AG09309 (cell line): ENCODE data around the gene SSH3.

Experiments used
- DNase-seq: peaks from one replicate; pipeline ENCODE4 v3.0.0-alpha.2; 2010; ENCODE audit warnings: low read depth
- H3K4me3 ChIP-seq: 2 replicates; pipeline ENCODE4 v1.5.1; 2011; ENCODE audit warnings: mild to moderate bottlenecking, low read depth, low read length, moderate library complexity; ENCODE audit not compliant: control insufficient read depth
- TF ChIP-seq, protein P1 (sequence below): IDR thresholded peaks from 2 replicates; pipeline ENCODE4 v1.5.1; 2011; ENCODE audit warnings: mild to moderate bottlenecking, low read depth, low read length, inconsistent platforms; ENCODE audit not compliant: insufficient read depth, control insufficient read depth; ENCODE audit errors: missing control alignments

SSH3 gene

DNA sequence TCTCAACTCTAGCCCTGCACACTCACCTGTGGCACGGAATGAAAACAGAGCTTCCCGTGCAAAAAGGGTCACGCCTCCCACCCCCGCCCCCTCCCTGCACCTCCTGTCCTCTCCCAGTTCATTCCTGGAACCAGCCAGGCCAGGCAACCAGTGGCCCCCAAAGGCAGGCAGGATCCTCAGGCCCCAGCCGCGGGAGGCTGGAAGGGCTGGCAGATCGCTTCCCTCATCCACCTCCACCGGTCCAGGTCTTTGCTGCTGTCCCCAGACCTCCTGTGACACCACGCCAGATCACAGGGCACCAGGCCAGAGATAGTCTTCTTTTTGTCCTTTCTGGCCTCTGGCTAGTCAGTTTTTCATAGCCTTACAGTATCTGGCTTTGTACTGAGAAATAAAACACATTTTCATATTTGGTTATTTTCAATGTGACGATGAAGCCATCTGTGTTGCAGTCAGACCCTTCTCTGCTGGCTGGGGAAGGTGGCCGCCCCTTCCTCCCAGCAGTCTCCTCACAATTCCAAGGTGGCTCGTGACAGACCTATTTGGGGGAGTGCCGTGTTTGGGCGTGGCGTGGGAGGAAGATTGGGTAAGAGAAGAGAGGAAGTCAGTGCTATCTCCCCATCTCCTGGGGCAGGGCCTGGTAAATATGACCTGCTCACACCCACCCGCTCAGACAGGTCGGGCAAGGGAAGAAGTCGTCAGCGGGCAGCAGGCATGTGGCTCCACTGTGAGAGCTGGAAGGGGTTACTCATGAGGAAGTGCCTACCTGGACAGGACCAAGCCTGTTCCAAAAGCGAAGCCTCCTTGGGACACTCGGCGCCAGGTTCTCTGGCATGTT is 9.1 kb downstream of the SSH3 start:
- no peak overlapping the region for H3K4me3 ChIP-seq
- DNase-seq = no peak
- TF ChIP-seq, protein P1, sequence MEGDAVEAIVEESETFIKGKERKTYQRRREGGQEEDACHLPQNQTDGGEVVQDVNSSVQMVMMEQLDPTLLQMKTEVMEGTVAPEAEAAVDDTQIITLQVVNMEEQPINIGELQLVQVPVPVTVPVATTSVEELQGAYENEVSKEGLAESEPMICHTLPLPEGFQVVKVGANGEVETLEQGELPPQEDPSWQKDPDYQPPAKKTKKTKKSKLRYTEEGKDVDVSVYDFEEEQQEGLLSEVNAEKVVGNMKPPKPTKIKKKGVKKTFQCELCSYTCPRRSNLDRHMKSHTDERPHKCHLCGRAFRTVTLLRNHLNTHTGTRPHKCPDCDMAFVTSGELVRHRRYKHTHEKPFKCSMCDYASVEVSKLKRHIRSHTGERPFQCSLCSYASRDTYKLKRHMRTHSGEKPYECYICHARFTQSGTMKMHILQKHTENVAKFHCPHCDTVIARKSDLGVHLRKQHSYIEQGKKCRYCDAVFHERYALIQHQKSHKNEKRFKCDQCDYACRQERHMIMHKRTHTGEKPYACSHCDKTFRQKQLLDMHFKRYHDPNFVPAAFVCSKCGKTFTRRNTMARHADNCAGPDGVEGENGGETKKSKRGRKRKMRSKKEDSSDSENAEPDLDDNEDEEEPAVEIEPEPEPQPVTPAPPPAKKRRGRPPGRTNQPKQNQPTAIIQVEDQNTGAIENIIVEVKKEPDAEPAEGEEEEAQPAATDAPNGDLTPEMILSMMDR = no peak

DNA sequence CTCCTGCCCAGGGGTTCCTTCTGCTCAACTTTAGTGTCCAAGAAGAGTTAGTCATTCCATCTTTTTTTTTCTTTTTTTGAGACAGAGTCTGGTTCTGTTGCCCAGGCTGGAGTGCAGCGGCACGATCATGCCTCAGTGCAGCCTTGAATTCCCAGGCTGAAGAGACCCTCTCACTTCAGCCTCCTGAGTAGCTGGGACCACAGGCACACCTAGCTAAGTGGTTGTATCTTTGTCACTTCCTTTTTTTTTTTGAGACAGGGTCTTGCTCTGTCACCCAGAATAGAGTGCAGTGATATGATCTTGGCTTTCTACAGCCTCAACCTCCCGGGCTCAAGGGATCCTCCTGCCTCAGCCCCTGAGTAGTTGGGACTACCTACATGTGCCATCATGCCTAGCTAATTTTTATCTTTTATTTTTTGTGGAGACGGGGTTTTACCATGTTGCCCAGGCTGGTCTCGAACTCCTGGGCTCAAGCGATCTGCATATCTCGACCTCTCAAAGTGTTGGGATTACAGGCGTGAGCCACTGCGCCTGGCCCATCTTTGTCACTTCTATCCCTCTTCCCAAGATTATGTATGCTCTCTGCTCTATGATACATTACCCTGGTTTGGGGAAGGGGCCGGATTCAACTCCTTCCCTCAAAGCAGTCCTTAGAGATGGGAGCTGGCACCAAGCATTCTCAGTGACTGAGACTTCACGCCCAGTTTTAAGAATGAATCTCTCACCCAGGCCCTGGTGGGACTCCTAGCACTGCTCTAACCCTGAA is 10.0 kb downstream of the SSH3 start:
- DNase-seq = no peak
- H3K4me3 ChIP-seq = no peak overlapping the region
- TF ChIP-seq, protein P1 = no peak

DNA sequence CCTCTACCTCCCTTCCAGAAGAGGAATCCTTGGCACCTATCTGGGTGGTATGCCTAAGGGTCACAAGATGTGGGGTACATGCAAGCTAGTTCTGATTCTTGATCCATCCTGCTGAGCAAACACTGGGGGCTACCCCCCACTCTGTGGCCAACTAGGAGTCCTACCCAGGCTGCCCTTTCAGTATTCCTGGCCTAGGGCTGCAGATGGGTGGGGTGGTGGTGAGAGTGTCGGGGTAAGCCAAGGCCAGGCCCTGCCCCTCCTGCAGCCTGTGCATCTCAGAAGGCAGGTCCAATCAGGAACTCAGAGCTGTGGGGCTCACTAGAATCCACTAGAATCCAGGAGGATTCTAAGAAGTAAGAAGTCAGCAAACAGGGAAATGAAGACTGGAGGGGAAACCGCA is 10.9 kb downstream of the SSH3 start:
- H3K4me3 ChIP-seq = no peak overlapping the region
- TF ChIP-seq, protein P1 = no peak
- no peak for DNase-seq

DNA sequence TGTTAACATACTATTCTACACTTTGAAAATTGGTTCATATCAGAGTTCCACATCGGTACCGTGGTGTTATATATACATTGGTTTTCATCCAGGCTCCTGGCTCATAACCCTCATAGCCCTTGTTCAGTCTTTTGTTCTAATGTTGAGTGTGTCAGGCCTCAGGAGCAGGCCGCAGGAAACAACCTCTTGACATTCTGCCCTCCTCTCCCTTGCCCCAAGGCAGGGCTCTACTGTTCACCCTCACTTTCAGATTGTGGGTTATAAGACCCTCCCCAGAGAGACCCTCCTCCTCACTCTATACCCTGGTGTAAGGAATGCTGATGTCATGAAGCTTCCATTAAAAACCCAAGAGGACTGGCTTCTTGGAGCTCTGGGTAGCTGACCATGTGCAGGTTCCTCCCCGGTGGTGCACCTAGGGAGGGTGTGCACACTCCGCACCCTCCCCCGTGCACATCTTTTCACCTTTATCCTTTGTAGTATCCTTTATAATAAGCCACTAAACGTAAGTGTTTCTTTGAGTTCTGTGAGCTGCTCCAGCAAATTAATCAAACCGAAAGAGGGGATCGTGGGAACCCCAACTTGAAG is 12.1 kb downstream of the SSH3 start:
- no peak overlapping the region for H3K4me3 ChIP-seq
- TF ChIP-seq, protein P1 = no peak
- no peak for DNase-seq

DNA sequence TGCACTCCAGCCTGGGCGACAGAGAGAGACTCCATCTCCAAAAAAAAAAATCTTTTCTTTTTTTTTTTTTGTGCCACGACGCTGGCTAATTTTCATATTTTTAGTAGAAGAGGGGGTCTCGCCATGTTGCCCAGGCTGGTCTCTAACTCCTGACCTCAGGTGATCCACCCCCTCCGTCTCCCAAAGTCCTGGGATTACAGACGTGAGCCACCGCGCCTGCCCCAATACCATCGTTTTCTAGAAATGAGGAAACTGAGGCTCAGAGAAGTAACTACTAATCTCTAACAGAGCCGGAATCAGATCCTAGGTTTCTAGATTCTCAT is 13.5 kb downstream of the SSH3 start:
- no peak for DNase-seq

DNA sequence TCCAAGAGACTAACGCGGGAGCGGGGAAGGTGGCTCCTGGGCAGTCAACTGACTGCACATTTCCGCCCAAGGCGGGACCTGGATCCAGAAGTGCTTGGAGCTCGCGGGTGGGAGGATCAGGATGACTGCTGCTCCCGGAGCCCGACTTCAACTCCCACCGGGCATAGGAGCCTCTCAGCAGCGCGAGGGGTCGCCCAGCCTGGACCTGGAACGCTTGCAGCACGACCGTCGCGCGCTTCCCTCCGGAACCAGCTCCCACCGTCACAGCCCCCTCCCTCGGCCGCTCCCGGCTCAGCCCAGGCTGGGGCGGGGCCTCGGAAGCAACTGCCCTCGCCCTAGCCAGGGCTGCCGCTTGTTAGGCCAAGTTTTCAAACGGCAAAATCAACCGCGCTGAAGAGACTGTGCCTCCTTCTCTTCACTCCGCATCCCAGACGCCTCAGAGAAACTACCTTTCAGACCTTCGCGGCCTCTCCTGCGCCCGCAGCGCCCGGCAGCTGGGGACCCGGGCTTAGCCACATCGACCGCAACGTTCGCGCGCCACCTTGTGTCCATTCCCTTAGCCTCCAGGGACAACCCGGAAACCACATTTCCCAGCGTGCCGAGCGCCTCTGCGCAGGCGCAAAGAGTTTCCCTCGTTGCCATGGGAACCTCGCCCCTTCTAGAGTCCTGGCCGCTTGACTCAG is 14.0 kb downstream of the SSH3 start:
- peak overlapping the region; percentile 84 for H3K4me3 ChIP-seq
- TF ChIP-seq, protein P1 = peak; percentile 93
- peak; percentile 66 for DNase-seq

More for the DNA sequence above, 13.5 kb downstream of the SSH3 start:
- peak overlapping the region; percentile 84 for H3K4me3 ChIP-seq
- TF ChIP-seq, protein P1 = no peak
